IMR-90 (cell line): Measurements from ENCODE around the gene JKAMP. TPM values are rescaled to one million over a fixed set of nuclear protein-coding genes. Genes with fewer than 3 reads are reported as not detected.

Experiments
- ATAC-seq: fragments of 200-7000 bp; cut with Tn5 transposase; 2 replicates; pipeline ENCODE4 v1.9.1; 2020; ENCODE audit warnings: low read depth, mild to moderate bottlenecking, moderate library complexity
- BruUV-seq: library from RNA; stranded (reverse); fragments of 400-500 nt; replicated peaks from 2 replicates; lab custom pipeline; 2021; lab: Mats Ljungman, UMichigan
- CTCF ChIA-PET: fragments of 300-600 bp; formaldehyde crosslinking; extraction: SDS; loops from one replicate; lab custom pipeline; 2021; ENCODE audit warnings: antibody characterized with exemption; lab: Yijun Ruan, JAX
- POLR2A ChIA-PET: fragments of 300-600 bp; sonication (Branson Sonifier 250); formaldehyde crosslinking; loops from one replicate; lab custom pipeline; 2022; ENCODE audit warnings: antibody characterized with exemption; ENCODE audit not compliant: unreplicated experiment; lab: Charles Lee
- DNase-seq: peaks from one replicate; pipeline ENCODE4 v3.0.0; 2013
- H2AFZ ChIP-seq: replicated peaks from 2 replicates; pipeline ENCODE3; 2013; ENCODE audit warnings: low read length, mild to moderate bottlenecking; ENCODE audit not compliant: poor library complexity
- H2AK5ac ChIP-seq: 2 replicates; pipeline ENCODE4 v1.6.1; 2013; ENCODE audit warnings: low read depth, low read length, inconsistent platforms
- H2AK9ac ChIP-seq: replicated peaks from 2 replicates; pipeline ENCODE3; 2013; ENCODE audit warnings: mild to moderate bottlenecking, low read depth, low read length, moderate library complexity; ENCODE audit not compliant: poor library complexity
- H2BK120ac ChIP-seq: 2 replicates; pipeline ENCODE4 v1.6.1; 2013; ENCODE audit warnings: low read depth, low read length, inconsistent platforms
- H2BK15ac ChIP-seq: 3 replicates; pipeline ENCODE4 v1.6.1; 2013; ENCODE audit warnings: low read depth, low read length, inconsistent platforms
- H2BK20ac ChIP-seq: 2 replicates; pipeline ENCODE4 v1.6.1; 2013; ENCODE audit warnings: low read depth, mild to moderate bottlenecking, inconsistent platforms, low read length, moderate library complexity
- H2BK5ac ChIP-seq: 2 replicates; pipeline ENCODE4 v1.6.1; 2013; ENCODE audit warnings: mild to moderate bottlenecking, low read depth, low read length, inconsistent platforms; ENCODE audit not compliant: poor library complexity, severe bottlenecking
- H3K14ac ChIP-seq: replicated peaks from 2 replicates; pipeline ENCODE4 v1.6.1; 2013; ENCODE audit warnings: low read depth, low read length, inconsistent platforms
- H3K18ac ChIP-seq: 2 replicates; pipeline ENCODE4 v1.6.1; 2013; ENCODE audit warnings: low read depth, low read length, control low read depth
- H3K23ac ChIP-seq: 2 replicates; pipeline ENCODE4 v1.6.1; 2013; ENCODE audit warnings: low read depth, low read length, inconsistent platforms
- H3K27ac ChIP-seq: 2 replicates; pipeline ENCODE4 v1.5.1; 2013; ENCODE audit warnings: mild to moderate bottlenecking, control low read depth, low read length; ENCODE audit not compliant: insufficient read depth
- H3K27me3 ChIP-seq: 2 replicates; pipeline ENCODE4 v1.6.1; 2013; ENCODE audit warnings: low read length; ENCODE audit not compliant: control insufficient read depth, insufficient read depth
- H3K36me3 ChIP-seq: 2 replicates; pipeline ENCODE4 v1.6.1; 2013; ENCODE audit warnings: low read length, mixed read lengths; ENCODE audit not compliant: control insufficient read depth, insufficient read depth
- H3K4ac ChIP-seq: 2 replicates; pipeline ENCODE4 v1.6.1; 2013; ENCODE audit warnings: low read depth, low read length, inconsistent platforms
- H3K4me1 ChIP-seq: 2 replicates; pipeline ENCODE4 v1.6.1; 2013; ENCODE audit warnings: low read length, mixed read lengths; ENCODE audit not compliant: control insufficient read depth, insufficient read depth
- H3K4me2 ChIP-seq: 2 replicates; pipeline ENCODE4 v1.6.1; 2013; ENCODE audit warnings: low read depth, mild to moderate bottlenecking, control low read depth, low read length, moderate library complexity
- H3K4me3 ChIP-seq: 2 replicates; pipeline ENCODE4 v1.5.1; 2013; ENCODE audit warnings: low read depth, mild to moderate bottlenecking, control low read depth, low read length, moderate library complexity; ENCODE audit not compliant: insufficient read depth
- H3K56ac ChIP-seq: 2 replicates; pipeline ENCODE4 v1.6.1; 2013; ENCODE audit warnings: low read length, inconsistent platforms; ENCODE audit not compliant: insufficient read depth; ENCODE audit errors: extremely low read depth
- H3K79me1 ChIP-seq, 2 experiments: 2 replicates each; pipeline ENCODE4 v1.6.1; 2013; ENCODE audit warnings: low read length in 2 of 2, inconsistent platforms in 1 of 2, low read depth in 1 of 2
- H3K9ac ChIP-seq: 2 replicates; pipeline ENCODE4 v1.6.1; 2013; ENCODE audit warnings: low read depth, low read length, control low read depth
- H3K9me1 ChIP-seq: 2 replicates; pipeline ENCODE4 v1.6.1; 2013; ENCODE audit warnings: low read length, inconsistent platforms; ENCODE audit not compliant: insufficient read depth
- H3K9me3 ChIP-seq: 2 replicates; pipeline ENCODE4 v1.6.1; 2013; ENCODE audit warnings: low read length; ENCODE audit not compliant: control insufficient read depth, insufficient read depth
- H4K20me1 ChIP-seq: 2 replicates; pipeline ENCODE4 v1.6.1; 2013; ENCODE audit warnings: low read length, inconsistent platforms; ENCODE audit not compliant: insufficient read depth
- H4K5ac ChIP-seq: 2 replicates; pipeline ENCODE4 v1.6.1; 2013; ENCODE audit warnings: mild to moderate bottlenecking, low read depth, low read length, control low read depth
- H4K8ac ChIP-seq, 2 experiments: 2 replicates each; pipeline ENCODE4 v1.6.1; 2013; ENCODE audit warnings: low read depth in 2 of 2, low read length in 2 of 2, control low read depth in 1 of 2, inconsistent platforms in 1 of 2
- H4K91ac ChIP-seq: 2 replicates; pipeline ENCODE4 v1.6.1; 2013; ENCODE audit warnings: low read depth, low read length, inconsistent platforms; ENCODE audit not compliant: insufficient read depth
- CHD1 ChIP-seq: IDR thresholded peaks from 2 replicates; pipeline ENCODE4 v1.6.1; 2012; ENCODE audit warnings: low read depth, low read length, improper control_type of control experiment
- FOS ChIP-seq: fragments of 150-350 bp; IDR thresholded peaks from 2 replicates; pipeline ENCODE4 v1.6.1; 2016; ENCODE audit warnings: low read depth, low read length
- MAZ ChIP-seq: IDR thresholded peaks from 2 replicates; pipeline ENCODE4 v1.6.1; 2012; ENCODE audit warnings: low read depth, mild to moderate bottlenecking, low read length, improper control_type of control experiment, moderate library complexity, borderline replicate concordance
- NFE2L2 ChIP-seq: fragments of 150-350 bp; IDR thresholded peaks from 2 replicates; pipeline ENCODE4 v1.6.1; 2016; ENCODE audit warnings: low read depth, mild to moderate bottlenecking, low read length
- POLR2A ChIP-seq: IDR thresholded peaks from 2 replicates; pipeline ENCODE4 v1.6.1; 2012; ENCODE audit warnings: mild to moderate bottlenecking, low read depth, low read length
- RCOR1 ChIP-seq: IDR thresholded peaks from 2 replicates; pipeline ENCODE4 v1.6.1; 2012; ENCODE audit warnings: mild to moderate bottlenecking, low read length, improper control_type of control experiment; ENCODE audit not compliant: insufficient replicate concordance
- RFX5 ChIP-seq: IDR thresholded peaks from 2 replicates; pipeline ENCODE4 v1.8.0; 2012; ENCODE audit warnings: low read depth, mild to moderate bottlenecking, low read length, moderate library complexity
- SMC3 ChIP-seq: fragments of 150-350 bp; IDR thresholded peaks from 2 replicates; pipeline ENCODE4 v1.6.1; 2016; ENCODE audit warnings: low read depth, mild to moderate bottlenecking, antibody characterized with exemption, low read length, moderate library complexity
- WGBS, 2 experiments: methylation state at CpG; one replicate each; pipeline versions ENCODE4 v1.1.5 to v1.1.7; 2013; ENCODE audit warnings: missing lambda C conversion rate in 2 of 2; ENCODE audit not compliant: insufficient read length in 1 of 2; ENCODE audit errors: extremely low coverage in 2 of 2; 5-methylcytosine and 5-hydroxymethylcytosine counted together
- dilution Hi-C: fragments of 300-500 bp; cut with HindIII; formaldehyde crosslinking; loops from one replicate; pipeline ENCODE4 v1.14.3; 2018; ENCODE audit warnings: low sequenced_read_pairs; ENCODE audit not compliant: unreplicated experiment
- in situ Hi-C: fragments of 300-500 bp; cut with MboI; formaldehyde crosslinking; loops from 3 replicates; pipeline ENCODE4 v1.14.3; 2019; ENCODE audit warnings: low sequenced_read_pairs, inconsistent platforms, mixed read lengths
- intact Hi-C: fragments of 100-400 bp; cut with micrococcal nuclease; formaldehyde crosslinking; loops from 2 replicates; pipeline ENCODE4 v1.10.0; 2022
- polyA plus RNA-seq, 3 experiments: library from polyadenylated mRNA; depleted of rRNA; stranded (reverse); fragments of >200 nt; gene quantifications; 2 replicates each; pipeline ENCODE4 v1.2.3, GENCODE V29; 2012; ENCODE audit warnings: low replicate concordance in 1 of 3
- total RNA-seq: library from RNA; depleted of rRNA; stranded (reverse); fragments of >200 nt; gene quantifications from 2 replicates; pipeline ENCODE4 v1.2.3, GENCODE V29; 2012
- TF ChIP-seq, protein P1 (sequence below): fragments of 150-350 bp; IDR thresholded peaks from 2 replicates; pipeline ENCODE4 v1.6.1; 2017; ENCODE audit warnings: mild to moderate bottlenecking, antibody characterized with exemption, low read length, low read depth
- TF ChIP-seq, protein P2 (sequence below): fragments of 150-350 bp; IDR thresholded peaks from 2 replicates; pipeline ENCODE4 v1.6.1; 2016; ENCODE audit warnings: low read depth, mild to moderate bottlenecking, low read length, moderate library complexity, borderline replicate concordance

Gene JKAMP
- total and polyA plus RNA-seq, 2 of the 4 experiments (the other 2 are of a cell fraction) = 62.2 to 101 TPM

DNA sequence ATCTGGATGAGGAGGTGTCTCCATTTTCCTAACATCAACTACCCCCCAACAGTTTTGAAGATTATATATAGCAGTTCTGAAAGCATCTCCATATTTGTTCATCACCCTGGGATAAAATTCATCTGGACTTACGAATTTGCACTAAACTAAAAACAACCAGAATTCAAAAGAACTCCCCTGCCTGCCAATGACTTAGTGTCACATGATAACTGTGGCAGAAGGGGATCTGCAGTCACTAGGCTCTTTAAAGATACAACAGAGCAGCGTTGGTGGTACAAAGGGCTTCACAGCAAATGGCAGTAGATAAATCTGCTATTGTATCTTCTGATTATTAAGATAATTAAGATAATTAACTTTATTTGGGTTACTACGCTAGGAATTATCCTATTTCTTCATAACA, 49.2 kb upstream of the JKAMP start:
- DNase-seq (no peak), ATAC-seq (no peak)
- H4K91ac ChIP-seq = no peak overlapping the region
- no peak overlapping the region for H3K4me2 ChIP-seq
- H3K9me3 ChIP-seq = no peaks in the 10 kb centered on the region
- ChIA-PET CTCF (no interaction called here), POLR2A (no interaction called here)
- no peak for TF ChIP-seq MAZ
- no peak for TF ChIP-seq RCOR1
- TF ChIP-seq, protein P1, sequence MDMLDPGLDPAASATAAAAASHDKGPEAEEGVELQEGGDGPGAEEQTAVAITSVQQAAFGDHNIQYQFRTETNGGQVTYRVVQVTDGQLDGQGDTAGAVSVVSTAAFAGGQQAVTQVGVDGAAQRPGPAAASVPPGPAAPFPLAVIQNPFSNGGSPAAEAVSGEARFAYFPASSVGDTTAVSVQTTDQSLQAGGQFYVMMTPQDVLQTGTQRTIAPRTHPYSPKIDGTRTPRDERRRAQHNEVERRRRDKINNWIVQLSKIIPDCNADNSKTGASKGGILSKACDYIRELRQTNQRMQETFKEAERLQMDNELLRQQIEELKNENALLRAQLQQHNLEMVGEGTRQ = no peak
- TF ChIP-seq, protein P2, sequence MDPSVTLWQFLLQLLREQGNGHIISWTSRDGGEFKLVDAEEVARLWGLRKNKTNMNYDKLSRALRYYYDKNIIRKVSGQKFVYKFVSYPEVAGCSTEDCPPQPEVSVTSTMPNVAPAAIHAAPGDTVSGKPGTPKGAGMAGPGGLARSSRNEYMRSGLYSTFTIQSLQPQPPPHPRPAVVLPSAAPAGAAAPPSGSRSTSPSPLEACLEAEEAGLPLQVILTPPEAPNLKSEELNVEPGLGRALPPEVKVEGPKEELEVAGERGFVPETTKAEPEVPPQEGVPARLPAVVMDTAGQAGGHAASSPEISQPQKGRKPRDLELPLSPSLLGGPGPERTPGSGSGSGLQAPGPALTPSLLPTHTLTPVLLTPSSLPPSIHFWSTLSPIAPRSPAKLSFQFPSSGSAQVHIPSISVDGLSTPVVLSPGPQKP = no peak
- no peak for TF ChIP-seq POLR2A
- no peak for TF ChIP-seq RFX5
- TF ChIP-seq FOS = no peak
- TF ChIP-seq SMC3 = no peak
- no peak for TF ChIP-seq CHD1
- TF ChIP-seq NFE2L2 = no peak
- no peak overlapping the region for H3K23ac ChIP-seq
- peaks cover 0 to under 1% of the 10 kb centered on the region in 2 experiments; a peak in 1 of 4 replicates for H3K79me1 ChIP-seq
- no peak overlapping the region for H3K27ac ChIP-seq
- H3K56ac ChIP-seq = no peak overlapping the region
- no peak overlapping the region for H2BK20ac ChIP-seq
- H2AK9ac ChIP-seq = no peak overlapping the region
- H4K20me1 ChIP-seq = no peaks in the 10 kb centered on the region; the same call in 1 of the 2 replicates
- H3K4me1 ChIP-seq = peaks cover 6% of the 10 kb centered on the region
- H3K27me3 ChIP-seq = no peaks in the 10 kb centered on the region
- H2BK120ac ChIP-seq = no peak overlapping the region
- no CpG with 5 or more reads among the region's 3 CpGs for WGBS, 2 experiments
- H3K9me1 ChIP-seq = peaks cover 3% of the 10 kb centered on the region
- no peak overlapping the region for H3K4me3 ChIP-seq
- no peak overlapping the region for H3K18ac ChIP-seq
- intact Hi-C loops (loop anchor here (5.0 to 10.0 kb wide), 2 partner anchors 183 to 940 kb away; no protein-coding TSS in a partner anchor), dilution Hi-C loops (no loop called here), in situ Hi-C loops (no loop called here)
- no peak overlapping the region for H3K9ac ChIP-seq
- no TSS peak for BruUV-seq
- no peak overlapping the region for H4K8ac ChIP-seq
- no peak overlapping the region for H2AFZ ChIP-seq
- no peak overlapping the region for H4K5ac ChIP-seq
- H2BK15ac ChIP-seq = no peak overlapping the region
- no peak overlapping the region for H2AK5ac ChIP-seq
- H3K4ac ChIP-seq = no peak overlapping the region
- no peak overlapping the region for H2BK5ac ChIP-seq
- H3K36me3 ChIP-seq = 0 out of 2 replicates have a peak, but pooled peaks cover 2% of the 10 kb centered on the region
- H3K14ac ChIP-seq = no peak overlapping the region
